GM23248 (cell line): ENCODE results near the gene BAX. TPM values are rescaled to one million over a fixed set of nuclear protein-coding genes. Genes with fewer than 3 reads are reported as not detected.

Experiments used
- DNase-seq: peaks from one replicate; pipeline ENCODE4 v3.0.0-alpha.2; 2015
- H2AFZ ChIP-seq: fragments of 200-600 bp; sonication (generic); 2 replicates; pipeline ENCODE4 v1.6.1; 2016; ENCODE audit warnings: antibody characterized with exemption
- H3F3A ChIP-seq: fragments of 200-600 bp; sonication (generic); 2 replicates; pipeline ENCODE4 v1.6.1; 2016; ENCODE audit warnings: mild to moderate bottlenecking, antibody characterized with exemption, mixed run types; ENCODE audit not compliant: insufficient read depth
- H3K27ac ChIP-seq: fragments of 200-600 bp; sonication (generic); 2 replicates; pipeline ENCODE4 v1.5.1; 2016; ENCODE audit warnings: mild to moderate bottlenecking
- H3K27me3 ChIP-seq: fragments of 200-600 bp; sonication (generic); replicated peaks from 2 replicates; pipeline ENCODE4 v1.6.1; 2016; ENCODE audit warnings: mild to moderate bottlenecking; ENCODE audit not compliant: insufficient read depth
- H3K36me3 ChIP-seq: fragments of 200-600 bp; sonication (generic); 2 replicates; pipeline ENCODE4 v1.6.1; 2016; ENCODE audit warnings: low read depth, mild to moderate bottlenecking
- H3K4me1 ChIP-seq: fragments of 200-600 bp; sonication (generic); 2 replicates; pipeline ENCODE4 v1.6.1; 2016; ENCODE audit warnings: mild to moderate bottlenecking; ENCODE audit not compliant: insufficient read depth
- H3K4me2 ChIP-seq: fragments of 200-600 bp; sonication (generic); one replicate; pipeline ENCODE4 v1.6.1; 2016; ENCODE audit warnings: mild to moderate bottlenecking; ENCODE audit not compliant: unreplicated experiment
- H3K4me3 ChIP-seq: fragments of 200-600 bp; sonication (generic); 2 replicates; pipeline ENCODE4 v1.5.1; 2016; ENCODE audit warnings: mild to moderate bottlenecking
- H3K79me2 ChIP-seq: fragments of 200-600 bp; sonication (generic); 2 replicates; pipeline ENCODE4 v1.6.1; 2016; ENCODE audit warnings: mild to moderate bottlenecking; ENCODE audit not compliant: insufficient read depth
- H3K9ac ChIP-seq: fragments of 200-600 bp; sonication (generic); 2 replicates; pipeline ENCODE4 v1.6.1; 2016; ENCODE audit warnings: mild to moderate bottlenecking
- H3K9me2 ChIP-seq: fragments of 200-600 bp; sonication (generic); 2 replicates; pipeline ENCODE4 v1.6.1; 2016; ENCODE audit warnings: mixed run types, mild to moderate bottlenecking, moderate library complexity; ENCODE audit not compliant: insufficient read depth
- H3K9me3 ChIP-seq: fragments of 200-600 bp; sonication (generic); one replicate; pipeline ENCODE4 v1.6.1; 2017; ENCODE audit warnings: low read depth
- H4K20me1 ChIP-seq: fragments of 200-600 bp; sonication (generic); 2 replicates; pipeline ENCODE4 v1.6.0; 2016; ENCODE audit not compliant: insufficient read depth
- EZH2 ChIP-seq: fragments of 200-600 bp; sonication (generic); IDR thresholded peaks from 2 replicates; pipeline ENCODE4 v1.6.1; 2018; ENCODE audit warnings: antibody characterized with exemption, mild to moderate bottlenecking; ENCODE audit not compliant: insufficient read depth, poor library complexity, severe bottlenecking
- EZH2phosphoT487 ChIP-seq: fragments of 200-600 bp; sonication (generic); IDR thresholded peaks from 2 replicates; pipeline ENCODE4 v1.6.1; 2018; ENCODE audit warnings: antibody characterized with exemption, moderate library complexity, mild to moderate bottlenecking, low read depth; ENCODE audit not compliant: insufficient read depth
- WGBS, 2 experiments: methylation state at CpG; one replicate each; pipeline ENCODE4 v1.1.6; 2015 to 2017; ENCODE audit warnings: low lambda C conversion rate in 2 of 2, low coverage in 1 of 2; ENCODE audit errors: missing lambda C conversion rate in 2 of 2; 5-methylcytosine and 5-hydroxymethylcytosine counted together
- in situ Hi-C: fragments of 300-500 bp; cut with MboI; formaldehyde crosslinking; loops from 2 replicates; pipeline ENCODE4 v1.15.0; 2020
- polyA plus RNA-seq: library from polyadenylated mRNA; unstranded; fragments of >200 nt; fragmentation: Nextera tagmentation; extraction: Ambion mirVana; gene quantifications from 2 replicates; pipeline ENCODE4 v1.2.1, GENCODE V29; 2016
- total RNA-seq: library from RNA; depleted of rRNA; stranded (reverse); fragments of >200 nt; shearing (Covaris generic); gene quantifications from 2 replicates; pipeline ENCODE4 v1.2.3, GENCODE V29; 2014

The BAX gene
- total and polyA plus RNA-seq, 2 experiments from 2014 or later = 97.3 to 106 TPM

- no peak for DNase-seq
- Histone ChIP-seq H3K79me2 (no peaks in the 10 kb centered on the region), H4K20me1 (no peaks in the 10 kb centered on the region), H3K27me3 (no peaks in the 10 kb centered on the region), H3K9me3 (no peaks in the 10 kb centered on the region), H3K4me1 (no peaks in the 10 kb centered on the region), H3K27ac (no peak overlapping the region), H3F3A (no peaks in the 10 kb centered on the region), H3K36me3 (no peaks in the 10 kb centered on the region), H3K9ac (no peak overlapping the region), H3K4me2 (no peak overlapping the region), H3K9me2 (no peaks in the 10 kb centered on the region), H2AFZ (no peak overlapping the region), H3K4me3 (no peak overlapping the region)
- in situ Hi-C loops = no loop called here
- WGBS, 2 experiments = 46 to 60% methylated on average over 8 to 9 of the region's 9 CpGs
- TF ChIP-seq EZH2 (no peak), EZH2phosphoT487 (no peak)
Observed at GRCh38 chr19:48946463-48947257, 8.0 kb upstream of the BAX start.

GRCh38 chr19:48947258-48947542, 7.5 kb upstream of the BAX start:
- WGBS, 2 experiments = 78% methylated on average over 3 of the region's 3 CpGs
- H3K27ac ChIP-seq = no peak overlapping the region
- H3K27me3 ChIP-seq = no peaks in the 10 kb centered on the region
- H3K4me1 ChIP-seq = no peaks in the 10 kb centered on the region
- H3K36me3 ChIP-seq = no peaks in the 10 kb centered on the region
- H3K4me3 ChIP-seq = no peak overlapping the region
- H3K79me2 ChIP-seq = no peaks in the 10 kb centered on the region
- no peaks in the 10 kb centered on the region for H4K20me1 ChIP-seq
- no peak overlapping the region for H2AFZ ChIP-seq
- no peak for TF ChIP-seq EZH2
- no peak for TF ChIP-seq EZH2phosphoT487
- no peaks in the 10 kb centered on the region for H3F3A ChIP-seq
- H3K4me2 ChIP-seq = no peak overlapping the region
- H3K9me2 ChIP-seq = no peaks in the 10 kb centered on the region
- DNase-seq = no peak
- H3K9me3 ChIP-seq = no peaks in the 10 kb centered on the region
- in situ Hi-C loops = no loop called here
- H3K9ac ChIP-seq = no peak overlapping the region

DNA sequence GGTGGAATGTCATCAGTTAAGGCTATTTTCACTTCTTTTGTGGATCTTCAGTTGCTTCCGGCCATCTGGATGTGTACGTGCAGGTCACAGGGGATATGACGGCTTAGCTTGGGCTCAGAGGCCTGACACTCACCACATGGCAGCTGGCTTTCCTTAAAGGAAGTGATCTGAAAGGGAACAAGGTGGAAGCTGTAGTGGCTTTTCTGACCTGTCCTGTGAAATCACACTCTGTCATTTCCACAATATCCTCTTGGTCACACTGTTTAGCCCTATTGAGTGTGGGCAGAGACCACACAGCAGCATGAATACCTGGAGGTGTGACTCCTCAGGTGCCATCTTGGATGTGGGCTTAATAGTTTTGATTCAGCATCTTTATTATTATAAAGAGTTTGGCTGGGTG, 4.5 kb upstream of the BAX start:
- no peaks in the 10 kb centered on the region for H3K4me1 ChIP-seq
- no peaks in the 10 kb centered on the region for H3K36me3 ChIP-seq
- no peak overlapping the region for H3K27ac ChIP-seq
- no peak overlapping the region for H3K4me3 ChIP-seq
- H3F3A ChIP-seq = no peaks in the 10 kb centered on the region
- no peak overlapping the region for H3K4me2 ChIP-seq
- peaks cover 4% of the 10 kb centered on the region for H3K79me2 ChIP-seq
- no peaks in the 10 kb centered on the region for H3K9me2 ChIP-seq
- WGBS, 2 experiments = 69 to 78% methylated on average over 3 of the region's 3 CpGs
- in situ Hi-C loops = no loop called here
- TF ChIP-seq EZH2phosphoT487 = no peak
- H3K27me3 ChIP-seq = no peaks in the 10 kb centered on the region
- H4K20me1 ChIP-seq = no peaks in the 10 kb centered on the region
- H3K9me3 ChIP-seq = no peaks in the 10 kb centered on the region
- no peak for DNase-seq
- H3K9ac ChIP-seq = no peak overlapping the region
- no peak overlapping the region for H2AFZ ChIP-seq

GRCh38 chr19:48950830-48951519, 3.7 kb upstream of the BAX start:
- Histone ChIP-seq H2AFZ (no peak overlapping the region), H3K4me3 (no peak overlapping the region), H3K79me2 (peaks cover 12% of the 10 kb centered on the region), H3K4me1 (peaks cover 6% of the 10 kb centered on the region; the same call in 1 of the 2 replicates), H3K4me2 (no peak overlapping the region), H3K36me3 (no peaks in the 10 kb centered on the region), H3K9ac (no peak overlapping the region), H3K27me3 (no peaks in the 10 kb centered on the region), H4K20me1 (no peaks in the 10 kb centered on the region), H3K9me2 (no peaks in the 10 kb centered on the region), H3F3A (no peaks in the 10 kb centered on the region), H3K27ac (no peak overlapping the region), H3K9me3 (no peaks in the 10 kb centered on the region)
- in situ Hi-C loops = no loop called here
- DNase-seq = no peak
- WGBS, 2 experiments = 49 to 52% methylated on average over 9 of the region's 9 CpGs
- TF ChIP-seq EZH2 = no peak
- no peak for TF ChIP-seq EZH2phosphoT487
